GM12891 (cell line): Measurements from ENCODE around the gene CCDC69.
A peak's percentile ranks its signal among the peaks of the same experiment; 100 is the strongest.

Experiments
- DNase-seq: peaks from one replicate; pipeline ENCODE4 v3.0.0; 2011; ENCODE audit warnings: low spot score; ENCODE audit not compliant: insufficient read length
- FAIRE-seq: peaks from 2 replicates; lab custom pipeline; 2011; peaks lifted over from hg19 to GRCh38; lab: Jason Lieb, UNC
- PAX5 ChIP-seq: IDR thresholded peaks from 2 replicates; pipeline ENCODE4 v1.6.1; 2011; ENCODE audit warnings: low read length, moderate library complexity, mild to moderate bottlenecking; ENCODE audit not compliant: insufficient read depth, severe bottlenecking
- POLR2A ChIP-seq: IDR thresholded peaks from 2 replicates; pipeline ENCODE4 v1.6.1; 2011; ENCODE audit warnings: low read depth, low read length, control low read depth
- POLR2AphosphoS5 ChIP-seq: IDR thresholded peaks from 2 replicates; pipeline ENCODE4 v1.6.1; 2011; ENCODE audit warnings: low read depth, low read length, control low read depth
- POU2F2 ChIP-seq: IDR thresholded peaks from 2 replicates; pipeline ENCODE4 v1.6.1; 2011; ENCODE audit warnings: low read depth, mild to moderate bottlenecking, control low read depth, low read length, moderate library complexity
- SPI1 ChIP-seq: IDR thresholded peaks from 2 replicates; pipeline ENCODE4 v1.6.1; 2011; ENCODE audit warnings: low read depth, low read length, control low read depth
- TAF1 ChIP-seq: IDR thresholded peaks from 2 replicates; pipeline ENCODE4 v1.6.1; 2011; ENCODE audit warnings: low read depth, low read length, control low read depth

Gene CCDC69

DNA sequence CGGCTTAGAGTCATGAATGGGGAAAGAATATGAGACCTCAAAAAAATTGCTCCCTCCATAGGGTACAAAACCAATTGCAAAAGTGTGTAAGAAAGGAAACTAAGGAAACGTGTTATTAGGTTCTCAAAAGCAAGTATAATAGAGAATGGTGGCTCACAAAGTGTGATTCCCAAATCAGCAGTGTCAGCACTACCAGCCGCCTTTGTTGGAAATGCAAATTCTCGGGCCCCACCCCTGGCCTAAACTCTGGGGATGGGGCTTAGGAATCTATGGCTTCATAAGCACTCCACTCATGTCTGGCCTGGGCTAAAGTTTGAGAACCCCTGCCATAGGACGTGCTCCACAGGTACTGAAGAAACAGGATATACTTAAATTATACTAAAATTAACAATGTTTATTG lies 1.6 kb upstream of the CCDC69 start:
- FAIRE-seq (no peak), DNase-seq (no peak)
- TF ChIP-seq TAF1: no peak
- TF ChIP-seq POLR2AphosphoS5: no peak
- TF ChIP-seq POLR2A: no peak
- TF ChIP-seq PAX5: no peak
- TF ChIP-seq SPI1: no peak
- TF ChIP-seq POU2F2: no peak

DNA sequence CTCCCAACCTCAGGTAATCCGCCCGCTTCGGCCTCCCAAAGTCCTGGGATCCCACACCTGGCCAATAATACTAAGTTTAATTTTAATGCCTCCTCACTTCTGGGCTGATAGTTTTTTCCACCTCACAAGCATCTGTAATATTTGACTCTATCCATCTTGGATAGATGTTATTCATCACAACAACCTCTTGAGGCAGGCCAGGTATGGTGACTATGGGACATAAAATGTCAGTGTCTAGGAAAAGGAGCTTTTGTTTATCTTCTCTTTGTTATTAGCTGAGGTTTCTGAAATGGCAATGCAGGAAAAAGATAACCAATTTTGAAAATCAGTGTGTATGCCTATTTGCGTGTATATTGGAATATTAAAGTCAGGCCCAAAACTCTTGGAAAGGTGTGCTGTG lies 1.2 kb upstream of the CCDC69 start:
- TF ChIP-seq PAX5 (no peak), TAF1 (no peak), SPI1 (no peak), POLR2A (no peak), POU2F2 (no peak), POLR2AphosphoS5 (no peak)
- no peak for DNase-seq
- no peak for FAIRE-seq

DNA sequence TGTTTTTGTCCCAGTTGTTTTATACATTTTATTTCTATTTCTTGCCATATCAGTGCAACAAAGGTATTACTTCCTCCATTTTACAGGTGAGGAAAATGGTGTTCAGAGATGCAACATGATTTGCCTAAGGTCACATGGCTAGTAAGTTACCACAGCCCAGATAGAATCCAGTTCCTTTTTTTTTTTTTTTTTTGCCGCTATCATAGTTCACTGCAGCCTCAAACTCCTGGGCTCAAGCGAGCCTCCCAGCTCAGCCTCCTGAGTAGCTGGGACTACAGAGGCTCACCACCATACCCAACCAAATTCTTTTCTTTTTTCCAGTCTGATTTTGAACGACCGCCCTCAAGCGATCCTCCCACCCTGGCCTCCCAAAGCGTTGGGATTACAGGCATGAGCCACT lies 480 bp upstream of the CCDC69 start:
- TF ChIP-seq SPI1 (peak; percentile 87), POLR2AphosphoS5 (no peak)
- DNase-seq (no peak), FAIRE-seq (peak; percentile 75)

DNA sequence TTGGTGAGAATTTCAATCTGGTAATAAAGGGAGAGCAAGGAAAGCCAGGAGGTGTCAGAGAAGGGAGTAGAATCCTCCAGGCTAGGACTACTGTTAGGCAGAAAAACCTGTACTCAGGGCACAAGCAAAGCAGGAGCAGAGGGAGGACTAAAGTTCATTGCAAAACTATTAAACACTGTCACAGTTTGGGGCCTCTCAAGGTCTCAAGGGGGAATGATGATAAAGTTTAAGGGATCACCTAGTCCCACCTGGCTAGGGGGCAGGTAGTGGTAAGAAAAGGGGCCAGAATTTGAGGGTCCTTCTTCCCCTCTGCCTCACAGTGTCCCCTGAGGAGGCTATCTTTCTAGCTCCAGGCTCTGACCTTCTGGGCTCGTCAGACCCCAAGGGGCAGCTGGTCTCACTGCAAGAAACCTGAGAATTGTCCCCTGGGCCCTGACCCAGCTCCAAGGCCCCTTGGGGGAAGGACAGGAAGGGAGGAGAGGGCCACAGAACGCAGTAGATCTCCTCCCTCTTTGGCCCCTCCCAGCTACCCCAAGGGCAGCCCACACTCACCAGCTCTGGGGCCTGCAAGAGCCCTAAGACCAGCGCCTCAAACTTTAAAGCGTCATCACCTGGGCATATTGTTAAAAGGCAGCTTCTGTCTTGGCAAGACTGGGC lies 974 bp downstream of the CCDC69 start:
- TF ChIP-seq PAX5 (no peak), POLR2A (no peak), SPI1 (no peak), TAF1 (no peak), POU2F2 (no peak; the same call in 1 of the 2 replicates), POLR2AphosphoS5 (no peak; the same call in 1 of the 2 replicates)
- FAIRE-seq (peak; percentile 72), DNase-seq (peak; percentile 53)

DNA sequence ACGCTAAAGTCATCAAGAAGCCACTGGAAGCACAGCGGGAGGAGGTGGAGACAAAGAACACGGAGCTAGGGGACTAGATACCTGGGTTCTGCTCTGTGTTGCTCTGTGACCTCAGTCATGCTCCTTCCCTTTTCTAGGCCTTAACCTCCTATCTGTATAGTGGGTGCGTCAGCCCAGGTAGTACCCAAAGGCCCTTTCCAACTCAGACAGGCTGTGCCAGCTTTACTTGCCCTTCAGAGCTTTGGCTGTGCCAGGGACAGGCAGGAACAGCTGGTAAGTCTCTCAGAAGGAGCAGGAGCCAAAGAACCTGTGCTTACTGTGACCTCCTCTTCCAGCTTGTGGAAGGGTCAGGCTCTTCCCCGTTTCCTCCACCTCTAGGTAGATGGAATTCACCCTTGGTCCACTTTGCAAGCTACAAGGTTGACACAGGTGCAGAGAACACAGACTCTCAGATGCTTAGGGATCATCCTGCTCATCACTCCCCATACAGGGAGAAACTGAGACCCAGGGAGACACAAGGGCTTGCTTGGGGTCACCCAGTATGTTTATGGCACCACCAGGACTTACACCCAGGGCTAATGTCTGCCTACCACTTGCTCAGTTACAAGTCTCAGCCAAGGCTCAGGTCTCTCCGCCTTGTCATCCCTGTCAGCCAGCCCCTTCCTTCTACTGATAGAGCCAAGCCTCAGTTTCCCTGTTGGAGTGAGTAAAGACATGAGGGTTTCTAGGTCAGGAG lies 1.7 kb downstream of the CCDC69 start:
- TF ChIP-seq POLR2A: no peak
- TF ChIP-seq POLR2AphosphoS5: no peak
- TF ChIP-seq PAX5: no peak
- no peak for TF ChIP-seq TAF1
- TF ChIP-seq POU2F2: no peak
- no peak for TF ChIP-seq SPI1
- no peak for DNase-seq
- FAIRE-seq: peak; percentile 5

DNA sequence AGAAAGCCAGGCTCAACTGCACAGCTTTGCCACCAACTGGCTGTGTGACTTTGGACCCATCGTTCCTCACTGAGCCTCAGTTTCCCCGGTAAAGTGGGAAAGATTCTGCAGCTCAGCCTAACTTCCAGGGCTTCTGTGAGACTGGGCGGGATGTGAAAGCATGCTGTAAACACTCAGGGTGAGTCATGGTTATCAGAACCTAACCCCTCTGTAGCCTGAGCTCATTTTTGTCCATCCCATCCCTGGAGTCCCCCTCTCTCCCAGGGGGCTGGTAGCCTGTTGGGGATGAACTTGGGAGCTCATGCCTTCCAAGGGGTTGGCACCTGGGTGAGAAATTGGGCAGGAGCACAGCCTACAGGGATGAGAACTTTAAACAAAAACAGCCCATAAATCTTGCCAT lies 2.3 kb downstream of the CCDC69 start:
- FAIRE-seq: no peak
- no peak for DNase-seq
- TF ChIP-seq SPI1 (no peak), POLR2AphosphoS5 (no peak), PAX5 (no peak), POLR2A (no peak), POU2F2 (no peak), TAF1 (no peak)

DNA sequence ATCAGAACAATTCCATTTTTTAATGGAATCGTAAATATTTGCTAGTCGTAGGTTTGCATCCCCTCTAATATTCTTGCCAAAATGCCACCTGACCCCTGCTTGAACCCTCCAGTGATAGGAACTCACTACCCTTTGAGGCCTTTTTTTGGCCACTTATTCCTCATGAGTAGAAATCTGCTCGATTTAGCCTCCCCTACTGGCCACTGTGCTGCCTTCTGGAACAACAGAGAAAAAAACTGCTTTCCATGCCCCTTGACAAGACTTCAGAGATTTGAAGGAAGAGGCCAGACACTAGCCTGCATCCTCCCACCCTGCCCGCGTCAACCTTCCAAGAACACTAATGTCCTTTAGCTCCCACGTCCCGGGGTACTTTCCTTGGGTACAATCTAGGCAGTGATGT lies 4.1 kb downstream of the CCDC69 start:
- DNase-seq (no peak), FAIRE-seq (no peak)
- TF ChIP-seq POLR2AphosphoS5 (no peak), SPI1 (no peak), POU2F2 (no peak), TAF1 (no peak), POLR2A (no peak)

DNA sequence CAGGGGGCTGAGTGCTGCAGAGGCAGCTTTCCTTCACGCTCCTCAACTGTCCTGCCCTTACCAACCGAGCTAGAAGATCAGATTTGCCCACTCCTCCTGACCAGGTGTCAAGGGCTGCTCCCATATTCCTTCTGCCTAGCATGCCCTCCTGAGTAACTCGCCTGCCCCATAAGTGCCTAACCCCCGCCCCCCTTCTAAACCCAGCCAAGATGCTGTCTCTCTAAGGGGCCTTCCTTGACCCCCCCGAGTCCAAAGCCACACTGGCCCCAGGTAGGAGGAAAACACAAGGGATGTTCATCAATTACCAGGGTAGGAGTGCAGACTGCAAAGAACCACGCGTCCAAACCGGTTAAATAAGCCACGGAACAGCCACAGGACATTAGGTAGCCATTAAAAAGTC lies 4.8 kb downstream of the CCDC69 start:
- no peak for TF ChIP-seq PAX5
- no peak for TF ChIP-seq POU2F2
- no peak for TF ChIP-seq SPI1
- no peak for TF ChIP-seq POLR2A
- no peak for TF ChIP-seq TAF1
- no peak for TF ChIP-seq POLR2AphosphoS5
- peak; percentile 50 for FAIRE-seq
- no peak for DNase-seq

DNA sequence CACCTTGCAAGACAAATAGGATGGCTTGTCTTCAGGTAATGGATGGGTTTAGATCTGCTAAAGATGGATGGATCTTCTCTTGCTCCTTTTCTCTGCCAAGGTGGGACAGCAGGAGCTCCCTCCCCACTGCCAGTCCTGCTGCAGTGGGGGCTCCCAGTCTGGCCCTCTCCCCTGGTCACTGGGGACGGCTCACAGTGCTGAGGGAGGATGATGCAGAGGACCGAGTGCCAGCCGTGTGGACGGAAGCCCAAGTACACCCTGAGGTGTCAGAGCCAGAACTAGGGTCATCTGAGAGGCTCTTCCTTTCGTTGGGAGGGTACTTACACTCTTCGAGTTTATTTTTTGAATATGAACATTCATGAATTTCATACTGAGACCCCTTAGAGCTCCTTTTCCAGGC lies 5.7 kb downstream of the CCDC69 start:
- DNase-seq: no peak
- TF ChIP-seq TAF1: no peak
- FAIRE-seq: no peak

DNA sequence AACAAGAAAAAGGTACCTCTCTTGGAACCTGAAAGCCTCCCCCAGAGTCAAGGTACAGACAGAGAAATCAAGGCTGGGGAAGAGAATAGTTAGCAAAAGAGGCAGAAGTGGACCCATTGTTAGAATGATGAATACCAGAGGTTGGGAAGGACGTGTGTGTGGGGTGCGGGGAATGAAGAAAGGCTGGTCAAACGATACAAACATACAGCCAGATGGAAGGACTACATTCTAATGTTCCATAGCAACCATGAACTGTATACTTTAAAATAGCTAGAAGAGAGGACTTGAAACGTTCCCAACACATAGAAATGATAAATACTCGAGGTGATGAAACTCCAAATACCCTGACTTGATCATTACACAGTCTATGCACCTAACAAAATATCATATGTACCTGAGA lies 7.1 kb downstream of the CCDC69 start:
- FAIRE-seq (peak; percentile 5), DNase-seq (no peak)
- TF ChIP-seq TAF1: no peak
- no peak for TF ChIP-seq PAX5
- no peak for TF ChIP-seq POU2F2
- no peak for TF ChIP-seq POLR2AphosphoS5
- TF ChIP-seq SPI1: no peak
- TF ChIP-seq POLR2A: no peak

DNA sequence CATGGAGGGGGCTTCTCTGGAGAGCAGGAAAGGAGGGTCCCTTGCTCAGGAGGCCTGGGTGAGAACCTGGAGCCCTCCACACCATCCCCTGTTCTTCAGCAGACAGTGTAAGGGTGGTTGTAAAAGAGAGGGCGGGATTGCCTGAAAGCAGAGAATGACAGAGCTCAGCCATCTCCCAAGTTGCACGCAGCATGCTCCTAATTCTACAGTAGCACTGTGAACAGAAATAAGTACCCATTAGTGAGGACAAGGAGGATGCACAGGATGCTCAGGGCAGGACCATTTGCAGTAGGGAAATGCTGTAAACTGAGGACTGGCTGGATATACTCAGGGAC lies 8.4 kb downstream of the CCDC69 start:
- peak; percentile 16 for FAIRE-seq

More for the DNA sequence above, 8.4 kb downstream of the CCDC69 start:
- TF ChIP-seq POLR2A (no peak), POU2F2 (no peak), TAF1 (no peak), POLR2AphosphoS5 (no peak), PAX5 (no peak), SPI1 (no peak)
- DNase-seq: no peak
